ENCODE results near the gene RPS6KA1.
"Not testable (repeated sequence)": the region's sequence is repeated elsewhere in the genome, so short reads cannot be mapped to it uniquely, and the experiment has no call there.

Gene RPS6KA1

DNA sequence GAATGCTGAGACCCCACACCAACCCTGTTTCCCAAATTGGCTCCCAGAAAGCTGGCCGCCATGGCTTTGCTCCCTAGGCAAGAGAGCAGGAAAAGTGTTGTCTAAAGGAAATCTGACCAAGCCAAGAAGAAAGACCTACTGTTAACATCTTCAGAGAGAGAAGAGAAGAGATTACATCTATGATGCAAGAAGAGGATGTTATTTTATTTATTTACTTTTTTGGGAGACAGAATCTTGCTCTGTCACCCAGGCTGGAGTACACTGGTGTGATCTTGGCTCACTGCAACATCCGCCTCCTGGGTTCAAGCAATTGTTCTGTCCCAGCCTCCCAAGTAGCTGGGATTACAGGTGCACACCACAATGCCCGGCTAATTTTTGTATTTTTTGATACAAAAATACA lies 35.6 kb upstream of the RPS6KA1 start:
- no peaks in the 10 kb centered on the region for H3K9me3 ChIP-seq
- no peak overlapping the region for H3K27ac ChIP-seq
- no peak for TF ChIP-seq CTCF (IDR thresholded peaks at IDR 0.05)
- H3K36me3 ChIP-seq: no peaks in the 10 kb centered on the region
- no peaks in the 10 kb centered on the region for H3K27me3 ChIP-seq
- H3K4me1 ChIP-seq (ENCODE audit: control insufficient read depth in 1 of 2, insufficient read depth in 1 of 2, low read depth in 1 of 2, low read length in 1 of 2): no peaks in the 10 kb centered on the region
- H3K4me3 ChIP-seq (ENCODE audit: low read depth in 1 of 2, low read length in 1 of 2): no peak overlapping the region

- TF ChIP-seq CTCF (IDR thresholded peaks at IDR 0.05): no peak
Measured at GRCh38 chr1:26496861-26497260, 32.7 kb upstream of the RPS6KA1 start.

GRCh38 chr1:26498894-26499293 lies 30.7 kb upstream of the RPS6KA1 start:
- no peak overlapping the region for H3K4me3 ChIP-seq (ENCODE audit: low read depth in 1 of 2, low read length in 1 of 2)
- no peaks in the 10 kb centered on the region for H3K27me3 ChIP-seq
- H3K27ac ChIP-seq: no peak overlapping the region
- no peaks in the 10 kb centered on the region for H3K36me3 ChIP-seq
- no peaks in the 10 kb centered on the region for H3K9me3 ChIP-seq
- H3K4me1 ChIP-seq (ENCODE audit: control insufficient read depth in 1 of 2, insufficient read depth in 1 of 2, low read depth in 1 of 2, low read length in 1 of 2): peaks cover 19 to 25% of the 10 kb centered on the region in 2 experiments
- no peak for TF ChIP-seq CTCF (IDR thresholded peaks at IDR 0.05)

More at GRCh38 chr1:26496861-26497260, 32.7 kb upstream of the RPS6KA1 start:
- H3K4me1 ChIP-seq (ENCODE audit: control insufficient read depth in 1 of 2, insufficient read depth in 1 of 2, low read depth in 1 of 2, low read length in 1 of 2): peaks cover 12 to 20% of the 10 kb centered on the region in 2 experiments
- no peaks in the 10 kb centered on the region for H3K9me3 ChIP-seq
- H3K36me3 ChIP-seq: no peaks in the 10 kb centered on the region
- no peak overlapping the region for H3K27ac ChIP-seq
- H3K4me3 ChIP-seq (ENCODE audit: low read depth in 1 of 2, low read length in 1 of 2): no peak overlapping the region
- no peaks in the 10 kb centered on the region for H3K27me3 ChIP-seq

DNA sequence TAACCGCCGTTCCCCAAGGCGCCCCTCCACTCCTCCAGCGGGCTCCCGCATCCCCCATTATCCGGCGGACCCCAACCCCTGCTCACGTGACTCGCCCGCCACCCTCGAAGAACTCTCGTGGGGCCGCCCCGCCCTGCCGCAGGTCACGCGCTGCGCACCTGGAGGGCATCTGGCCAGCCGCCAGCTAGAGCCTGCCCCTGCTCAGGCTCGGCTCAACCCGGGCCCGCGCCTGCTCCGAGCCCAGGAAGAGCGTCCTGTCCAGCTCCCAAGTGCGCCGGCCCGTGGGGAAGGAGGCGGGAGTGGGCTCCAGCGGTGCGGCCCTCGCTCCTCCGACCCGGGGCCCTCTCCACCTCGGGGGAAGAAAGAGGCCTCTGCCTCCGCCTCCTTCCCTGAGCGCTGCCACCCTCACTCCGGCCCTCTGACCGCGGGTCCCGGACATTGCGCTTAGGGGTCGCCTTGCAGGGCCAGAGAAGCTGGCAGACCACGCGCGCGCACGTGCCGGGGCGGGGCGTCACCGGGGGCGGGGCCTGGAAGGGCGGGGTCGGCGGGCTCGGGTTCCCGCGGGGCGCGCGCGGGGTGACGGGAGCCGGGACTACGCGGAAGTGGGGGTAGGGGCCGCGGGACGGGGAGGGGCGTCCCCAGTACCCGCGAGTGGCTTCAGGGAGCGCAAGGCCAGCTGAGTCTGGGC lies 28.9 kb upstream of the RPS6KA1 start:
- H3K36me3 ChIP-seq: no peaks in the 10 kb centered on the region

DNA sequence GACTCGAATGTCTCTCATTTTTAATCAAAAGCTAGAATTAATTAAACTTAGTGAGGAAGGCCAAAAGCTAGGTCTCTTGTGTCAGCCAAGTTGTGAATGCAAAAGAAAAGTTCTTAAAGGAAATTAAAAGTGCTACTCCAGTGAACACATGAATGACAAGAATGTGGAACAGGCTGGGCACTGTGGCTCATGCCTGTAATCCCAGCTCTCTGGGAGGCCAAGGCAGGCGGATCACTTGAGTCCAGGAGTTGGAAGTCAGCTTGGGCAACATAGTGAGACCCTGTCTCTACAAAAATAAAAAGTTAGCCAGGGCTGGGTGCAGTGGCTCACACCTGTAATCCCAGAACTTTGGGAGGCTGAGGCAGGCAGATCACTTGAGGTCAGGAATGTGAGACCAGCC lies 18.9 kb upstream of the RPS6KA1 start:
- not testable (repeated sequence) for H3K4me1 ChIP-seq (ENCODE audit: control insufficient read depth in 1 of 2, insufficient read depth in 1 of 2, low read depth in 1 of 2, low read length in 1 of 2); H3K36me3 ChIP-seq; H3K27ac ChIP-seq; H3K4me3 ChIP-seq (ENCODE audit: low read depth in 1 of 2, low read length in 1 of 2); H3K27me3 ChIP-seq; H3K9me3 ChIP-seq

More for the DNA sequence above, 28.9 kb upstream of the RPS6KA1 start:
- Histone ChIP-seq H3K27me3 (no peaks in the 10 kb centered on the region), H3K4me3 (ENCODE audit: low read depth in 1 of 2, low read length in 1 of 2) (peak overlapping the region; percentile 97 to 100), H3K4me1 (ENCODE audit: control insufficient read depth in 1 of 2, insufficient read depth in 1 of 2, low read depth in 1 of 2, low read length in 1 of 2) (peaks cover 19 to 25% of the 10 kb centered on the region in 2 experiments), H3K9me3 (no peaks in the 10 kb centered on the region), H3K27ac (peak overlapping the region; percentile 91)
- TF ChIP-seq CTCF (IDR thresholded peaks at IDR 0.05): peak; percentile 56

GRCh38 chr1:26515836-26516235 lies 13.7 kb upstream of the RPS6KA1 start:
- H3K27me3 ChIP-seq; H3K9me3 ChIP-seq; H3K27ac ChIP-seq; H3K36me3 ChIP-seq; H3K4me3 ChIP-seq (ENCODE audit: low read depth in 1 of 2, low read length in 1 of 2): not testable (repeated sequence)
- peaks cover 24 to 34% of the 10 kb centered on the region in 2 experiments for H3K4me1 ChIP-seq (ENCODE audit: control insufficient read depth in 1 of 2, insufficient read depth in 1 of 2, low read depth in 1 of 2, low read length in 1 of 2)

Measured in neutrophil (primary cell).